Measurements from ENCODE around the gene MAGEC1.

The MAGEC1 gene

GRCh38 chrX:141958675-141959074, 55.0 kb downstream of the MAGEC1 start:
- TF ChIP-seq CTCF (IDR thresholded peaks at IDR 0.05) = no peak
- Mint-ChIP-seq H3K36me3 (ENCODE audit: low read depth) (no peaks in the 10 kb centered on the region), H3K4me1 (no peaks in the 10 kb centered on the region), H3K27ac (no peak overlapping the region), H3K9me3 (peaks cover 12% of the 10 kb centered on the region), H3K4me3 (no peak overlapping the region), H3K27me3 (ENCODE audit: low read depth, poor library complexity) (no peaks in the 10 kb centered on the region)
- DNase-seq = no peak
